Kasumi-1 (cell line): Measurements from ENCODE around the gene UCHL5.
"Not testable (repeated sequence)": the region's sequence is repeated elsewhere in the genome, so short reads cannot be mapped to it uniquely, and the experiment has no call there.

ENCODE experiments used
- DNase-seq, 2 experiments: peaks; one replicate each; lab custom pipeline; 2025; lab: John Stamatoyannopoulos, UW

UCHL5 gene

DNA sequence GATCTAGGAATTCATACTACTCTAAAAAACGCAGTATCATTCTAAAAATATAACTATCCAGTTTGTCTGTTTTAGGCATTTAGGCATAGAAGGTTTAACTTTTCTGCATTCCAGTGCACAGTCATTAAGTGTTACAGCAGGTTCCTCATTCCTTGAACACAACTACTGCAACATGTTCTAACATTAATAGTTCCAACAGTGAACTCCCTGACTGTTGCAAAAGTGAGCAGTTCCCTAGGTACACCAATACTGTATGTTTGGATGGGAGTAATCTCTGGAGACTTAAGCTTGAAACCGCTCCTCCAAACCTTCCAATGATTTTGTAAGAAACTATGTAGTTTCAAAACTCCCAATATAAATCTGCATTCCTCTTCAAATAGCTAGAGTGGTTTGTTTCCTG is 46.2 kb downstream of the UCHL5 start:
- DNase-seq = no peak

GRCh38 chr1:193011406-193011805 is 47.8 kb downstream of the UCHL5 start:
- no peak for DNase-seq

DNA sequence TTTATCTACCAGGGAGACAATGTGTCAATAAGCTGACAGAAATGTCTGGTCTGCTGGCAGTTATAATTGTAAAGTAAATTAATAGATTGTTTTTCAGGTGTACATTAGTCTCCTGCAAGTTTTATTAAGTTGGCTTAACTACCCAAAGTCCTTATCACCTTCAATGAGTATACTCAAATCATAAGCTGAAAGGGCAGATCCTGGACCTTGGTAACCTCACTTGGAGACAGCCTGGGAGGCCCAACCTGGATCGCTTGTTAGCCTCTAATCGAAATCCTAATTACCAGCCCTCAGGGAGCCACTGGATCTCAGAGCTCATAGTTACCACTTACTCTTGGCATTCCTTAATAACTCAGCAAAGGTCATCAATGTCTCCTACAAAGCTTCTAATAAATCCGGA is 49.7 kb downstream of the UCHL5 start:
- DNase-seq = no peak

- no peak for DNase-seq
Measured at GRCh38 chr1:193005785-193006184, 53.4 kb downstream of the UCHL5 start.

- DNase-seq = no peak
Measured at GRCh38 chr1:192998536-192998935, 60.6 kb downstream of the UCHL5 start.

GRCh38 chr1:192994141-192994540 is 65.0 kb downstream of the UCHL5 start:
- no peak for DNase-seq

DNA sequence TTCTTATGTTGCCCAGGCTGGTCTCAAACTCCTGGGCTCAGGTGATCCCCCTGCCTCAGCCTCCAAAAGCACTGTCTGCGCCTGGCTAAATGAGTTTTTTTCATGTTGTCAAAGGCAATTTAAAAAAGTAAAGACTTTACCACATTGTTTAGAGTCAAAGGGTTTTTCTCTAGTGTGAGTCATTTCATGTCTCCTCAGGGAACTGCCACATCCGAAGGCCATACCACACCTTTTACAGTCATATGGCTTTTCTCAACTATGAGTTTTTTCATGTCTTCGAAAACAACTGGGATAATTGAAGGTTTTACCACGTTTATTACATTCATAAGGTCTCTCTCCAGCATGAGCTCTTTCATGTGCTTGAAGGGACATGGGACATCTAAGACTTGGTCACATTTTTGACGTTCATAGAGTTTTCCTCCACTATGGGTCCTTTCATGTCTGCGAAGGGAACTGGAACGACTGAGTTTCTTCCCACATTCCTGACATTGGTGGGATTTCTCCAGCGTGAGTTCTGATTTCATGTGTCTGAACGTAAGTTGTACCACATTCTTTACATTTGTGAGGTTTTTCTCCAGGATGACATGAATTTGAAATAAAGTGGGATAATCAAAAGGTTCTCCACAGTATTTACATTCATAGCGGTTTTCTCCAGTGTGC is 65.6 kb downstream of the UCHL5 start:
- DNase-seq = no peak

DNA sequence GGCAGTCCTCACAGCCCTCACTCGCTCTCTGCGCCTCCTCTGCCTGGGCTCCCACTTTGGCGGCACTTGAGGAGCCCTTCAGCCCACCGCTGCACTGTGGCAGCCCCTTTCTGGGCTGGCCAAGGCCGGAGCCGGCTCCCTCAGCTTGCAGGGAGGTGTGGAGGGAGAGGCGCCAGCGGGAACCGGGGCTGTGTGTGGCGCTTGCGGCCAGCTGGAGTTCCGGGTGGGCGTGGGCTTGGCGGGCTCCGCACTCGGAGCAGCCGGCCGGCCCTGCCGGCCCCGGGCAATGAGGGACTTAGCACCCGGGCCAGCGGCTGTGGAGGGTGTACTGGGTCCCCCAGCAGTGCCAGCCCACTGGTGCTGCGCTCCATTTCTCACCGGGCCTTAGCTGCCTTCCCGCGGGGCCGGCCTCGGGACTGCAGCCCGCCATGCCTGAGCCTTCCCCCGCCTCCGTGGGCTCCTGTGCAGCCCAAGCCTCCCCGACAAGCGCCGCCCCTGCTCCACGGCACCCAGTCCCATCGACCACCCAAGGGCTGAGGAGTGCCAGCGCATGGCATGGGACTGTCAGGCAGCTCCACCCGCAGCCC is 72.3 kb downstream of the UCHL5 start:
- not testable (repeated sequence) for DNase-seq

GRCh38 chr1:192986110-192986747 is 72.9 kb downstream of the UCHL5 start:
- no peak for DNase-seq

GRCh38 chr1:192984080-192984479 is 75.1 kb downstream of the UCHL5 start:
- no peak for DNase-seq

- DNase-seq = no peak
Measured at GRCh38 chr1:192983349-192983980, 75.7 kb downstream of the UCHL5 start.

- DNase-seq = no peak
Measured at GRCh38 chr1:192980856-192981255, 78.3 kb downstream of the UCHL5 start.

- not testable (repeated sequence) for DNase-seq
Measured at GRCh38 chr1:192980334-192980733, 78.8 kb downstream of the UCHL5 start.

- DNase-seq = no peak
Measured at GRCh38 chr1:192979542-192979941, 79.6 kb downstream of the UCHL5 start.

DNA sequence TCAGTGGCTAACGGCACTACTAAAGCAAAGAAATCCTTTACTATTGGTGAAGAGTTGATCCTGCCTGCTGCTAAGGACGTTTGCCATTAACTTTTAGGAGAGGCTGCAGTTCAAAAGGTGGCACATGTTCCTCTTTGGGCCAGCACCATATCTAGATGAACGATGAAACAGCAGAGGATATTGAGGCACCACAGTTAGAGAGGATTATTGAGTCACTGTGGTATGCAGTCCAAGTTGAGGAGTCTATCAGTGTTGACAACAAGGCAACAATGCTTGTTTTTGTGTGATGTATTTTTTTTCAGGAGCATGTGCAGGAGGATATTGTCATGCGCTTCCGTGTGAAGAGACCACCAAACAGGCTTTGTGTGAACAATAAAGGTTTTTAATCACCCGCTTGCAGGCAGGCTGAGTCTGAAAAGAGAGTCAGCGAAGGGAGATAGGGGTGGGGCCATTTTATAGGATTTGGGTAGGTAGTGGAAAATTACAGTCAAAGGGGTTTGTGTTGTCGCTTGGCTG is 80.9 kb downstream of the UCHL5 start:
- no peak for DNase-seq

- DNase-seq = no peak
Measured at GRCh38 chr1:192977089-192977706, 82.0 kb downstream of the UCHL5 start.

DNA sequence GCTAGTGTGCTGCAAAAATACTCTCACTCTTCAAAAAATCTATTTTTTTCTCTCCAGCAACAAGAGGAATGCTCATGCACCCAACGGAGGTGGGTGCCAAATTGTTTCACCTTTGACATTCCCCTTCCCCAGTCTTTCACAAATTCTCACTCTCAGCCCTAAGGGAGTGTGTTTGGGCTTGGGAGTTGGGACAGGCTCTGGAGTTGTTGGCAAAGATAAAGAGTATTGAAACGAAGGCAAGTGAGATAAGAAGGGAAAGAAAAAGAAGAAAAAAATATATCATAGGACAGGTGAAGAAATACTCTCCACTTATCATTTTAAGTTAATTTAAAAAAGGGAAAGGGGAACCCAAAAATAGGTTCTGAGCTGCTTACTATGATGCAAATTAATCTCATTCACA is 82.6 kb downstream of the UCHL5 start:
- no peak for DNase-seq

- DNase-seq = no peak
Measured at GRCh38 chr1:192974701-192975100, 84.5 kb downstream of the UCHL5 start.

GRCh38 chr1:192973988-192974387 is 85.2 kb downstream of the UCHL5 start:
- no peak for DNase-seq

GRCh38 chr1:192973202-192973601 is 86.0 kb downstream of the UCHL5 start:
- no peak for DNase-seq

GRCh38 chr1:192969091-192969490 is 90.1 kb downstream of the UCHL5 start:
- DNase-seq = peak in 1 of 2 experiments; percentile 16

- DNase-seq = no peak
Measured at GRCh38 chr1:192968323-192968722, 90.8 kb downstream of the UCHL5 start.
